Heart left ventricle (tissue), 16 donors: ENCODE measurements around the gene LYG2. TPM values are rescaled to one million over a fixed set of nuclear protein-coding genes. Genes with fewer than 3 reads are reported as not detected.
"Not testable (repeated sequence)": the region's sequence is repeated elsewhere in the genome, so short reads cannot be mapped to it uniquely, and the experiment has no call there.

ENCODE experiments used
- ATAC-seq, 4 donors: fragments of 200-7000 bp; cut with Tn5 transposase; one replicate each; pipeline ENCODE4 v1.9.1; 2020 to 2022; ENCODE audit warnings: moderate library complexity in 4 of 4, mild to moderate bottlenecking in 3 of 4, moderate number of reproducible peaks in 1 of 4
- DNase-seq, 5 donors: peaks; one replicate each; pipeline ENCODE4 v3.0.0-alpha.2; 2020
- H3K27ac ChIP-seq, 12 donors: fragments of 200-600 bp; sonication (generic) in 4 of 12; one replicate each; pipeline versions ENCODE4 v1.5.0 to v1.8.0; 2016 to 2022; ENCODE audit warnings: mild to moderate bottlenecking in 2 of 12
- H3K27me3 ChIP-seq, 9 donors: fragments of 200-600 bp; sonication (generic) in 2 of 9; one replicate each; pipeline versions ENCODE4 v1.5.1 to v1.8.0; 2016 to 2022; ENCODE audit warnings: mild to moderate bottlenecking in 3 of 9
- H3K36me3 ChIP-seq, 9 donors: fragments of 200-600 bp; sonication (generic) in 2 of 9; one replicate each; pipeline versions ENCODE4 v1.5.0 to v1.8.0; 2018 to 2022; ENCODE audit warnings: mild to moderate bottlenecking in 2 of 9
- H3K4me1 ChIP-seq, 12 donors: fragments of 200-600 bp; sonication (generic) in 4 of 12; one replicate each; pipeline versions ENCODE4 v1.5.0 to v1.8.0; 2016 to 2022; ENCODE audit warnings: mild to moderate bottlenecking in 3 of 12
- H3K4me3 ChIP-seq, 12 donors: fragments of 200-600 bp; sonication (generic) in 4 of 12; one replicate each; pipeline versions ENCODE4 v1.5.0 to v1.8.0; 2017 to 2022; ENCODE audit warnings: mild to moderate bottlenecking in 9 of 12, moderate library complexity in 4 of 12
- H3K9me3 ChIP-seq, 12 donors: fragments of 200-600 bp; sonication (generic) in 4 of 12; one replicate each; pipeline versions ENCODE4 v1.5.0 to v1.8.0; 2016 to 2022; ENCODE audit warnings: mild to moderate bottlenecking in 1 of 12
- CTCF ChIP-seq, 12 donors: fragments of 200-600 bp; sonication (generic) in 4 of 12; IDR thresholded peaks; one replicate each; pipeline versions ENCODE4 v1.5.0 to v1.8.0; 2018 to 2022; ENCODE audit warnings: antibody characterized with exemption in 12 of 12, mild to moderate bottlenecking in 5 of 12
- POLR2A ChIP-seq, 2 donors: fragments of 450-650 bp; IDR thresholded peaks; one replicate each; pipeline ENCODE4 v1.6.1; 2017; ENCODE audit warnings: antibody characterized with exemption in 2 of 2, mild to moderate bottlenecking in 2 of 2, moderate library complexity in 2 of 2
- WGBS, 4 donors: extraction: QIAGEN DNeasy Blood & Tissue Kit in 2 of 4; methylation state at CpG; one replicate each; pipeline versions ENCODE4 v1.1.5 to v1.1.7; 2013 to 2018; 5-methylcytosine and 5-hydroxymethylcytosine counted together
- intact Hi-C, 10 donors: fragments of 100-400 bp; cut with DNase I; formaldehyde crosslinking; loops; one replicate each; pipeline versions ENCODE4 v1.11.1 to v1.14.2; 2022
- polyA plus RNA-seq, 2 donors: library from polyadenylated mRNA; stranded (reverse); fragments of 200-250 nt; gene quantifications; one replicate each; pipeline ENCODE4 v1.2.3, GENCODE V29; 2013
- total RNA-seq, 9 donors: library from RNA; depleted of rRNA in 2 of 9; stranded (reverse); fragments of >200 nt in 2 of 9; fragmentation: NEBNext Ultra II Directional in 3 of 9; extraction: Animal tissue kit (Norgen Biotek cat#: 25700) in 3 of 9; gene quantifications; one replicate each; pipeline versions ENCODE4 v1.1.0 to v1.2.4, GENCODE V29; 2016 to 2023
- donor health status: ischemic (EF 13 %, LVEDD 7.1; RV severe dilation, severe dysfunction).
- donor health status: healthy with polysubstance abuse.
- donor health status: DM: no; HTN: yes; CAD: no.
- donor health status: DM: no; HTN: no; CAD: no.
- donor health status: ischemic (EF 25% LVEDD 6.9; RV normal size, moderate dysfunction).
- donor health status: ischemic (EF 25% LVEDD 5.7; RV mildly dilated, moderate dysfunction).
- donor health status: healthy.
- donor health status: DM: yes; HTN: yes; CAD: no.
- donor health status: ischemic (EF 35%, LVEDD 5.7; RV mildly dilated, moderate dysfunction).
- donor health status: nonischemic (EF 11% LVEDD 7.7; RV severe dilation, severe dysfunction).
- donor health status: DM: yes; HTN: yes; CAD: no.
- donor health status: PGD.
- donor health status: ischemic (EF 29% LVEDD 5.4; RV normal size, mild dysfunction).
- donor health status: nonischemic (EF 23%, LVEDD 6.1; RV moderate dilation, normal function).

LYG2 gene
- total and polyA plus RNA-seq, 11 donors = not detected

DNA sequence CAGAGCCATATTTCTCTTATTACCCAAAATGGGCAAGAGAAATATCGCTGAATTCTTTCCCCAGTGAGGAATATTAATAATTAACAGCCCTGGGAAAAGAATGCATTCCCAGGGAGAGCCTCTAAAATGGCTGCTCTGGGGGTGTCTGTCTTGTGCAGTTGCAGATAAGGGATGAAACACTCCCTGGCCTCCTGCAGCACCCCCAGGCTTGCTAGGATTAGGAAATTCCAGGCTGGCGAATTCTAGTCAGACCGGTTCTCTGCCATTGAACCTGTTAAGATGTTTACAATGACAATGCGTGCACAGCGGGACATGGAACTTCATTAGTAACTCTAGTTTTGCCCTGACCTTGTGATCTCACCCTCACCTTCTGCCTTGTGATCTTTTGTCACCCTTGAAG, 50.0 kb downstream of the LYG2 start:
- Histone ChIP-seq H3K36me3 (peaks cover 0 to 5% (median 0%) of the 10 kb centered on the region in 9 donors), H3K27me3 (no peaks in the 10 kb centered on the region), H3K4me3 (no peak overlapping the region), H3K27ac (no peak overlapping the region), H3K9me3 (no peaks in the 10 kb centered on the region), H3K4me1 (no peaks in the 10 kb centered on the region)
- ATAC-seq (no peak), DNase-seq (no peak)
- intact Hi-C loops = no loop called here
- TF ChIP-seq POLR2A (IDR thresholded peaks at IDR 0.05) (no peak), CTCF (IDR thresholded peaks at IDR 0.05) (no peak)
- 93 to 95% (median 94%) methylated on average over 5 of the region's 5 CpGs for WGBS, 4 donors

GRCh38 chr2:99201959-99202678, 53.3 kb downstream of the LYG2 start:
- WGBS, 4 donors = 90 to 93% (median 91%) methylated on average over 4 of the region's 4 CpGs
- Histone ChIP-seq H3K27me3 (no peaks in the 10 kb centered on the region), H3K4me3 (no peak overlapping the region), H3K4me1 (no peaks in the 10 kb centered on the region), H3K36me3 (peaks cover 0 to 26% (median 14%) of the 10 kb centered on the region in 9 donors), H3K9me3 (no peaks in the 10 kb centered on the region), H3K27ac (no peak overlapping the region)
- no peak for DNase-seq
- ATAC-seq = no peak
- intact Hi-C loops = no loop called here
- TF ChIP-seq POLR2A (IDR thresholded peaks at IDR 0.05) (no peak), CTCF (IDR thresholded peaks at IDR 0.05) (peak in 1 of 12 donors; percentile 26)

- no peak overlapping the region for H3K27ac ChIP-seq
- no peak for ATAC-seq
- H3K36me3 ChIP-seq = peaks cover 0 to 45% (median 32%) of the 10 kb centered on the region in 9 donors
- no peaks in the 10 kb centered on the region for H3K4me1 ChIP-seq
- H3K4me3 ChIP-seq = no peak overlapping the region
- H3K27me3 ChIP-seq = no peaks in the 10 kb centered on the region
- no peak for DNase-seq
- H3K9me3 ChIP-seq = no peaks in the 10 kb centered on the region
- intact Hi-C loops = no loop called here
- no peak for TF ChIP-seq POLR2A (IDR thresholded peaks at IDR 0.05)
- TF ChIP-seq CTCF (IDR thresholded peaks at IDR 0.05) = no peak
- WGBS, 4 donors = 86 to 95% (median 94%) methylated on average over 7 of the region's 7 CpGs
These were observed 55.2 kb downstream of the LYG2 start for GRCh38 chr2:99200076-99200800.

- Histone ChIP-seq H3K27me3 (no peaks in the 10 kb centered on the region), H3K36me3 (peaks cover 0 to 65% (median 50%) of the 10 kb centered on the region in 9 donors), H3K9me3 (no peaks in the 10 kb centered on the region), H3K4me3 (no peak overlapping the region), H3K27ac (no peak overlapping the region), H3K4me1 (no peaks in the 10 kb centered on the region)
- DNase-seq (no peak), ATAC-seq (no peak)
- no peak for TF ChIP-seq POLR2A (IDR thresholded peaks at IDR 0.05)
- intact Hi-C loops = loop anchor here in 1 of 10 donors (10.0 kb wide), 1 partner anchor 127 kb away; no protein-coding TSS in a partner anchor
- WGBS, 4 donors = 85 to 89% (median 87%) methylated on average over 6 of the region's 6 CpGs
These were observed 57.2 kb downstream of the LYG2 start for GRCh38 chr2:99198103-99198841.

- intact Hi-C loops = loop anchor here in 1 of 10 donors (10.0 kb wide), 1 partner anchor 132 kb away; no protein-coding TSS in a partner anchor
- not testable (repeated sequence) for ATAC-seq, H3K27me3 ChIP-seq, H3K9me3 ChIP-seq, H3K4me1 ChIP-seq, H3K4me3 ChIP-seq, DNase-seq, H3K27ac ChIP-seq
- 98 to 99% (median 98%) methylated on average over 4 of the region's 4 CpGs for WGBS, 4 donors
- H3K36me3 ChIP-seq = peaks cover 0 to 100% (median 70%) of the 10 kb centered on the region in 9 donors
These were observed 63.1 kb downstream of the LYG2 start for GRCh38 chr2:99192364-99192763.
